ENCODE measurements around the gene ARHGEF16.

The ARHGEF16 gene

GRCh38 chr1:3504151-3504821 is 49.8 kb downstream of the ARHGEF16 start:
- Mint-ChIP-seq H3K9me3 (no peaks in the 10 kb centered on the region), H3K4me3 (no peak overlapping the region), H3K27ac (ENCODE audit: low read depth) (no peak overlapping the region), H3K27me3 (no peaks in the 10 kb centered on the region), H3K4me1 (no peaks in the 10 kb centered on the region), H3K36me3 (ENCODE audit: insufficient read depth) (no peaks in the 10 kb centered on the region)
- DNase-seq (ENCODE audit: low spot score in 2 of 2) (no peak), ATAC-seq (replicated peaks; ENCODE audit: extremely low read depth, poor library complexity, severe bottlenecking) (no peak)

DNA sequence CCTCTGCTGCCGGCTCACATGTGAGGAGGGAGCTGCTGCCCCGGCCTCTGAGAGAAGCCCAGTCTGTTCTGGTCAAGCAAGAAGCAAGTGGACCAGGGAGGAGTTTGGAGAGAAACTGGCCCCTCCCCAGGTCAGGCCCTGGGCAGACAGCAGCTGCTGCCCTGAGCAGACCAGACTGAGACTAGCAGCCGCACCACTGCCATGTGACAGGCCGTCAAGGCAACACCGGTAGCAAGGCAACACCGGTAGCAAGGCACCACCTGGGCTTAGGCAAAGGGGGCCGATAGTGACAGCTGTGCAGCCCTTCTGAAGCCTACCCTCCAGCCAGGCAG is 50.3 kb downstream of the ARHGEF16 start:
- Mint-ChIP-seq H3K9me3 (no peaks in the 10 kb centered on the region), H3K4me1 (no peaks in the 10 kb centered on the region), H3K4me3 (no peak overlapping the region), H3K27ac (ENCODE audit: low read depth) (no peak overlapping the region), H3K27me3 (no peaks in the 10 kb centered on the region), H3K36me3 (ENCODE audit: insufficient read depth) (no peaks in the 10 kb centered on the region)
- ATAC-seq (replicated peaks; ENCODE audit: extremely low read depth, poor library complexity, severe bottlenecking) (no peak), DNase-seq (ENCODE audit: low spot score in 2 of 2) (no peak)

DNA sequence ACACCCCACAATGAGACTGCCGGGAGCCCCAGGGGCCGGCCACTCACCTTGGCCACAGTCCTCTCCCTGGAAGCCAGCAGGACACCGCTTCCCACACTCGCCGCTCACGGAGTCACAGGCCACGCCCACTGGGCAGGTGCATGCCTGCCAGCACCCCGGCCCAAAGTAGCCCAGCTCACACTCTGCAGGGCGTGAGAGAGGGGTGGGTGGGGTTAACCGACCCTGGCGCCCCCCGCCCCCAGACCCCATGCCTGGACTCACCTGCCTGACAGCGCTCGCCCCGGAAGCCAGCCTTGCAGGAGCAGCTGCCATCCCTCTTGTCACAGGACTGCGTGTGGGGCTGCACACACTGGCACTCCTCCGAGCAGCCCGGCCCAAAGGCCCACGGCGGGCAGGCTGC is 50.7 kb downstream of the ARHGEF16 start:
- Mint-ChIP-seq H3K4me3 (no peak overlapping the region), H3K36me3 (ENCODE audit: insufficient read depth) (no peaks in the 10 kb centered on the region), H3K27ac (ENCODE audit: low read depth) (no peak overlapping the region), H3K9me3 (no peaks in the 10 kb centered on the region), H3K27me3 (no peaks in the 10 kb centered on the region), H3K4me1 (no peaks in the 10 kb centered on the region)
- DNase-seq (ENCODE audit: low spot score in 2 of 2) (no peak), ATAC-seq (replicated peaks; ENCODE audit: extremely low read depth, poor library complexity, severe bottlenecking) (no peak)

GRCh38 chr1:3506041-3506440 is 51.6 kb downstream of the ARHGEF16 start:
- H3K9me3 Mint-ChIP-seq = no peaks in the 10 kb centered on the region
- no peaks in the 10 kb centered on the region for H3K4me1 Mint-ChIP-seq
- DNase-seq (ENCODE audit: low spot score in 2 of 2) (no peak), ATAC-seq (replicated peaks; ENCODE audit: extremely low read depth, poor library complexity, severe bottlenecking) (no peak)
- no peaks in the 10 kb centered on the region for H3K36me3 Mint-ChIP-seq (ENCODE audit: insufficient read depth)
- no peak overlapping the region for H3K27ac Mint-ChIP-seq (ENCODE audit: low read depth)
- H3K27me3 Mint-ChIP-seq = no peaks in the 10 kb centered on the region
- H3K4me3 Mint-ChIP-seq = no peak overlapping the region

- no peaks in the 10 kb centered on the region for H3K9me3 Mint-ChIP-seq
- H3K4me3 Mint-ChIP-seq = no peak overlapping the region
- H3K4me1 Mint-ChIP-seq = no peaks in the 10 kb centered on the region
- no peak for DNase-seq (ENCODE audit: low spot score in 2 of 2)
- H3K36me3 Mint-ChIP-seq (ENCODE audit: insufficient read depth) = no peaks in the 10 kb centered on the region
- no peak for ATAC-seq (replicated peaks; ENCODE audit: extremely low read depth, poor library complexity, severe bottlenecking)
- H3K27me3 Mint-ChIP-seq = no peaks in the 10 kb centered on the region
- H3K27ac Mint-ChIP-seq (ENCODE audit: low read depth) = no peak overlapping the region
Observed at GRCh38 chr1:3506943-3507342, 52.5 kb downstream of the ARHGEF16 start.

DNA sequence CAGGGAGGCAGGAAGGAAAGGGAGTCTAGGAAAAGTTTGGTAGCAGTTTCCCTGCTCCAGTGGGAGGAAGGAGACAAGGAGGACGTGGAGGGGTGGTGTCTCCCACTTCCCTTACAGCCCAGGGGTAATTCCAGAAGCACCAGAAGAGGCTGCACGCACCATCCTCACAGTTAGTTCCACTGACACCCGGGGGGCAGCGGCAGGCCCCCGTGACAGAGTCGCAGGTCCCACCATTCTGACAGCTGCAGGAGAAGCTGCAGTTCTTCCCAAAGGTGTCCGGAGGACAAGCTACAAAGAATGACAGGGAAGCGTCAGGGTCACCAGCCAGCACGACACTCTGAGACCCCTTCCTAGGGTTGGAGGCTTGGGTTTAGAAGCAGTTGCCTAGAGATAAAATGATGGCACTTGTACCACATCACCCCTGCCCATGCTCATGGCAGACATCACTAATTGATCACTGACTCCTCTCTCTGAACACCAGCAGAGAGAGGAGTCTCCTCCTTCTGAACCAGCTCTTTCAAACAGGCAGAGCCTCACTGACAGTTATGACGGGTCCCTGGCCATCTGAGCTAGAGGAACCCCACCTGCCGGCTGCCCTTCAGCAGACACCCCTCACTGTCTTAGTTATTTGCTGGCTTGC is 53.3 kb downstream of the ARHGEF16 start:
- no peaks in the 10 kb centered on the region for H3K27me3 Mint-ChIP-seq
- DNase-seq (ENCODE audit: low spot score in 2 of 2) (no peak), ATAC-seq (replicated peaks; ENCODE audit: extremely low read depth, poor library complexity, severe bottlenecking) (no peak)
- H3K27ac Mint-ChIP-seq (ENCODE audit: low read depth) = no peak overlapping the region
- H3K4me3 Mint-ChIP-seq = no peak overlapping the region
- H3K36me3 Mint-ChIP-seq (ENCODE audit: insufficient read depth) = no peaks in the 10 kb centered on the region
- no peaks in the 10 kb centered on the region for H3K9me3 Mint-ChIP-seq
- H3K4me1 Mint-ChIP-seq = no peaks in the 10 kb centered on the region

DNA sequence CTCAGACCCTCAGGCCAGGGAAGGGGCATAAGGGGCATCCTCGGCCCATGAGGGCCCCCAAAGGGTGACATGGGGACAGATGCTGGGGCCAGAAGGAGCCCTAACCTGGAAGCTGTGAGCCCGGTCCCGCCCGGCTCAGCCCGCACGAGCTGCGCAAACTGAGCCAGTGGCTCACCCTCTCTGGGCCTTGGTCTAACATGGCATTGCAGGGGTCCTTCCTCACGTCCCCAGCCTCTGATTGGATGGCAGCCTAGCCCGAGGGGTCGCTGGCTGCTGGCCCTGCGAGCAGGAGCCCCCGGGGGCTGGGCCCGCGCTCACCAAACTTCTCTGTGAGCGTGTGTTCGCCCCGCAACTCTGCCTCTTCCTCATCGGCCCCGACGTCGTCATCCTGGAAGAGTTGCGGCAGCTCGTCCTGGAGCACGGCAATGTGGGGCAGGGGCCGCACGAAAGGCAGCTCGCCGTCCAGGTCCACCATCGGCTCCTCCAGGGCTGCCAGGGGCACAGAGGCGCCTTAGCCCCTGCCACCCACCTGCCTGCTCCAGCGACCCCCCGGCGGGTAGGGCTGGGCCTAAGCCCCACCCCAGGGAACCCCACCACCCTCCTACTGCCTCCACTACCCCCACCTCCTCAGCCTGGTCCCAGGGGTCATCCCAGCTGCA is 54.4 kb downstream of the ARHGEF16 start:
- no peak overlapping the region for H3K27ac Mint-ChIP-seq (ENCODE audit: low read depth)
- no peak for ATAC-seq (replicated peaks; ENCODE audit: extremely low read depth, poor library complexity, severe bottlenecking)

GRCh38 chr1:3509721-3510120 is 55.3 kb downstream of the ARHGEF16 start:
- H3K9me3 Mint-ChIP-seq = no peaks in the 10 kb centered on the region
- H3K4me1 Mint-ChIP-seq = no peaks in the 10 kb centered on the region
- DNase-seq (ENCODE audit: low spot score in 2 of 2) (no peak), ATAC-seq (replicated peaks; ENCODE audit: extremely low read depth, poor library complexity, severe bottlenecking) (no peak)
- no peak overlapping the region for H3K27ac Mint-ChIP-seq (ENCODE audit: low read depth)
- no peaks in the 10 kb centered on the region for H3K36me3 Mint-ChIP-seq (ENCODE audit: insufficient read depth)
- H3K27me3 Mint-ChIP-seq = no peaks in the 10 kb centered on the region
- H3K4me3 Mint-ChIP-seq = no peak overlapping the region

More for the DNA sequence above, 54.4 kb downstream of the ARHGEF16 start:
- no peaks in the 10 kb centered on the region for H3K36me3 Mint-ChIP-seq (ENCODE audit: insufficient read depth)
- no peak for DNase-seq (ENCODE audit: low spot score in 2 of 2)
- no peak overlapping the region for H3K4me3 Mint-ChIP-seq
- no peaks in the 10 kb centered on the region for H3K4me1 Mint-ChIP-seq
- H3K27me3 Mint-ChIP-seq = no peaks in the 10 kb centered on the region
- no peaks in the 10 kb centered on the region for H3K9me3 Mint-ChIP-seq

DNA sequence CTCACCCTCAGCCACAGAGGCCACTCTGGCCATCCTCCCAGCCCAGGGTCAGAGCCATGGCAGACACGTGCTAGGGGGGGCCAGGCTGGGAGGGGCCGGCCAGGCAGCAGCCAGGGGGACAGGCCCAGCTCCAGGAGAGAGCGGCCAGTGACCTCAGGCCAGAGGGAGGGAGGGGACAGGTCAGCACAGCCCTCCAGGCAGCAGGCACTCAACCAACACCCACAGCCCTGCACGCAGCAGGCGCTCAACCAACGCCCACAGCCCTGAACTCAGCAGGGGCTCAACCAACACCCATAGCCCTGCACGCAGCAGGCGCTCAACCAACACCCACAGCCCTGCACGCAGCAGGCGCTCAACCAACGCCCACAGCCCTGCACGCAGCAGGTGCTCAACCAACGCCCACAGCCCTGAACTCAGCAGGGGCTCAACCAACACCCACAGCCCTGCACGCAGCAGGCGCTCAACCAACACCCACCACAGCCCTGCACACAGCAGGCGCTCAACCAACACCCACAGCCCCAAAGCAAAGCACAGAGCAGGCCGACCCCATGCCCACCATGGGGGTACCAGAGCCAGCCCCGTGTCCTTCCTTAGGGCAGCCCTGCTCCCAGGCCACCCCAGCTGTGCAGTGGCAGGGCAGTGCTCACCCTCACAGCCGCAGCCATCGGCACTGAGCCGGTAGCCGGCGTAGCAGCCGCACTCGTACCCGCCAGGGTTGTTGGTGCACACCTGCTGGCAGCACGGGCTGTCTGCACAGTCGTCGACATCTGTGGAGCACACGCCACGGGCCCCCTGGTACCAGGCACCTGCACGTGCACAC is 55.9 kb downstream of the ARHGEF16 start:
- Mint-ChIP-seq H3K4me3 (no peak overlapping the region), H3K27ac (ENCODE audit: low read depth) (no peak overlapping the region), H3K4me1 (no peaks in the 10 kb centered on the region), H3K36me3 (ENCODE audit: insufficient read depth) (no peaks in the 10 kb centered on the region), H3K9me3 (no peaks in the 10 kb centered on the region), H3K27me3 (no peaks in the 10 kb centered on the region)
- no peak for DNase-seq (ENCODE audit: low spot score in 2 of 2)
- ATAC-seq (replicated peaks; ENCODE audit: extremely low read depth, poor library complexity, severe bottlenecking) = no peak

DNA sequence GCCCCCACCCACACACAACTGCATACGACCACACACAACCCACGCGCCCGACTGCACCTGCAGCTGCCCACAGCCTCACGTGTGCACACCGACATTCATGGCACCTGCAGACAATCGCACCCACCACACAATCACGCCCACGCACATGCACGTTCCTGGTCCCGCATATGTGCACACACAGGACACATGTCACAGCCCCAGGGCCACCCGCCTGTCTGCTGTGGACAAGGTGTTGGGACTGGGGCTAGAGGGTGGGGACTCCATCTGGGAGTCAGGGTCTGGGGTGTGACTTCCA is 56.4 kb downstream of the ARHGEF16 start:
- ATAC-seq (replicated peaks; ENCODE audit: extremely low read depth, poor library complexity, severe bottlenecking) (no peak), DNase-seq (ENCODE audit: low spot score in 2 of 2) (no peak)
- Mint-ChIP-seq H3K9me3 (no peaks in the 10 kb centered on the region), H3K4me1 (no peaks in the 10 kb centered on the region), H3K27ac (ENCODE audit: low read depth) (no peak overlapping the region), H3K27me3 (no peaks in the 10 kb centered on the region), H3K36me3 (ENCODE audit: insufficient read depth) (no peaks in the 10 kb centered on the region), H3K4me3 (no peak overlapping the region)

- Mint-ChIP-seq H3K36me3 (ENCODE audit: insufficient read depth) (no peaks in the 10 kb centered on the region), H3K27me3 (no peaks in the 10 kb centered on the region), H3K9me3 (no peaks in the 10 kb centered on the region), H3K4me3 (no peak overlapping the region), H3K27ac (ENCODE audit: low read depth) (no peak overlapping the region), H3K4me1 (no peaks in the 10 kb centered on the region)
- no peak for ATAC-seq (replicated peaks; ENCODE audit: extremely low read depth, poor library complexity, severe bottlenecking)
- no peak for DNase-seq (ENCODE audit: low spot score in 2 of 2)
Observed at GRCh38 chr1:3511306-3511705, 56.8 kb downstream of the ARHGEF16 start.

GRCh38 chr1:3511856-3512255 is 57.4 kb downstream of the ARHGEF16 start:
- ATAC-seq (replicated peaks; ENCODE audit: extremely low read depth, poor library complexity, severe bottlenecking) (no peak), DNase-seq (ENCODE audit: low spot score in 2 of 2) (no peak)
- no peaks in the 10 kb centered on the region for H3K27me3 Mint-ChIP-seq
- no peak overlapping the region for H3K27ac Mint-ChIP-seq (ENCODE audit: low read depth)
- H3K36me3 Mint-ChIP-seq (ENCODE audit: insufficient read depth) = no peaks in the 10 kb centered on the region
- H3K4me3 Mint-ChIP-seq = no peak overlapping the region
- no peaks in the 10 kb centered on the region for H3K9me3 Mint-ChIP-seq
- H3K4me1 Mint-ChIP-seq = no peaks in the 10 kb centered on the region

DNA sequence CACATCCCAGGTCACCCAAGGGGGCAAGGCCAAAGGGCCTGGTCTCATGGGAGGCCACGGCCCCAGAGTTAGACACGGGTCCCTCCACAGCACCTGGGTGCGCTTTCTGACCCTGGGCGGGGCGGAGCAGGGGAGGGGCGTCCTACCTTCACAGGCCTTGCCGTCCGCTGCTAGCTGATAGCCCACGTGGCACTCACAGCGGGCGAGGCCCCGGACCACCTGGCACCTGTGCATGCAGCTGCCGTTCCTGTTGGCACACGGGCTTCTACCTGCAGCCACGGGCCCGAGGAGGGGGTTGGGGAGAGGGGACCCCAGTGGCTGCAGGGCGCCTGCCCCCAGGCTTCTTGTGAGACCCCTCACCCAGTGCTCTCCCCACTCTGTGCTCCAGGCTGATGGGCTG is 59.9 kb downstream of the ARHGEF16 start:
- H3K4me3 Mint-ChIP-seq = no peak overlapping the region
- H3K36me3 Mint-ChIP-seq (ENCODE audit: insufficient read depth) = no peaks in the 10 kb centered on the region
- DNase-seq (ENCODE audit: low spot score in 2 of 2) = no peak
- H3K27me3 Mint-ChIP-seq = no peaks in the 10 kb centered on the region
- H3K27ac Mint-ChIP-seq (ENCODE audit: low read depth) = no peak overlapping the region
- no peak for ATAC-seq (replicated peaks; ENCODE audit: extremely low read depth, poor library complexity, severe bottlenecking)
- no peaks in the 10 kb centered on the region for H3K4me1 Mint-ChIP-seq
- no peaks in the 10 kb centered on the region for H3K9me3 Mint-ChIP-seq
